HepG2 (cell line): Measurements from ENCODE around the gene LTBR. TPM values are rescaled to one million over a fixed set of nuclear protein-coding genes. Genes with fewer than 3 reads are reported as not detected.

ENCODE experiments used
- ARNT ChIP-seq: fragments of 450-650 bp; IDR thresholded peaks from 2 replicates; pipeline ENCODE4 v1.6.1; 2017
- BCLAF1 ChIP-seq: fragments of 450-650 bp; IDR thresholded peaks from 2 replicates; pipeline ENCODE4 v1.6.1; 2017; ENCODE audit warnings: mild to moderate bottlenecking
- CEBPB ChIP-seq: IDR thresholded peaks from 2 replicates; pipeline ENCODE4 v1.6.1; 2011; ENCODE audit warnings: low read depth, low read length, improper control_type of control experiment, borderline replicate concordance
- FOXO1 ChIP-seq: sonication (generic); formaldehyde crosslinking; IDR thresholded peaks from 2 replicates; pipeline ENCODE4 v1.4.0; 2020; ENCODE audit warnings: missing genetic modification reagents
- HNRNPL ChIP-seq: fragments of 200-400 bp; formaldehyde crosslinking; IDR thresholded peaks from 2 replicates; pipeline ENCODE4 v1.6.1; 2017; ENCODE audit warnings: mild to moderate bottlenecking, low read depth, low read length
- KAT8 ChIP-seq: IDR thresholded peaks from 2 replicates; pipeline ENCODE4 v1.6.1; 2016; ENCODE audit warnings: missing genetic modification reagents, missing compliant biosample characterization
- KDM2A ChIP-seq: sonication (generic); formaldehyde crosslinking; IDR thresholded peaks from 2 replicates; pipeline ENCODE4 v1.4.0; 2020; ENCODE audit warnings: low read depth, missing genetic modification reagents, borderline replicate concordance
- MTA3 ChIP-seq: sonication (generic); formaldehyde crosslinking; IDR thresholded peaks from 2 replicates; pipeline ENCODE4 v1.4.0; 2020; ENCODE audit warnings: missing genetic modification reagents
- MYC ChIP-seq: sonication (generic); formaldehyde crosslinking; IDR thresholded peaks from 2 replicates; pipeline ENCODE4 v1.9.0; 2021; ENCODE audit warnings: missing genetic modification reagents, borderline replicate concordance
- PAWR ChIP-seq: sonication (generic); formaldehyde crosslinking; IDR thresholded peaks from 2 replicates; pipeline ENCODE4 v1.4.0; 2020; ENCODE audit warnings: missing genetic modification reagents, mild to moderate bottlenecking, borderline replicate concordance
- PAX8 ChIP-seq: sonication (generic); formaldehyde crosslinking; IDR thresholded peaks from 2 replicates; pipeline ENCODE4 v1.8.0; 2022; ENCODE audit warnings: mild to moderate bottlenecking, missing genetic modification reagents, borderline replicate concordance
- SIX4 ChIP-seq: sonication (generic); formaldehyde crosslinking; IDR thresholded peaks from 2 replicates; pipeline ENCODE4 v1.4.0; 2020; ENCODE audit warnings: missing genetic modification reagents
- SKIL ChIP-seq: sonication (generic); formaldehyde crosslinking; IDR thresholded peaks from 2 replicates; pipeline ENCODE4 v1.8.0; 2022; ENCODE audit warnings: missing genetic modification reagents, mild to moderate bottlenecking, moderate library complexity, borderline replicate concordance
- SRSF9 ChIP-seq: fragments of 200-400 bp; formaldehyde crosslinking; IDR thresholded peaks from 2 replicates; pipeline ENCODE4 v1.6.1; 2018; ENCODE audit warnings: borderline replicate concordance, mild to moderate bottlenecking, low read depth, low read length; ENCODE audit not compliant: insufficient read depth, poor library complexity, severe bottlenecking
- TFAP4 ChIP-seq: sonication (generic); IDR thresholded peaks from 2 replicates; pipeline ENCODE4 v1.6.1; 2016; ENCODE audit warnings: low read depth, borderline replicate concordance
- ZNF296 ChIP-seq: sonication (generic); formaldehyde crosslinking; conservative IDR thresholded peaks from 2 replicates; pipeline ENCODE4 v1.5.0; 2020; ENCODE audit warnings: mild to moderate bottlenecking, missing genetic modification reagents
- ZNF329 ChIP-seq: sonication (generic); formaldehyde crosslinking; IDR thresholded peaks from 2 replicates; pipeline ENCODE4 v1.9.0; 2021; ENCODE audit warnings: low read depth, mild to moderate bottlenecking, missing genetic modification reagents
- ZSCAN21 ChIP-seq: sonication (generic); formaldehyde crosslinking; IDR thresholded peaks from 2 replicates; pipeline ENCODE4 v1.8.0; 2022; ENCODE audit warnings: mild to moderate bottlenecking, missing genetic modification reagents, moderate library complexity, borderline replicate concordance
- ZSCAN5A ChIP-seq: sonication (generic); formaldehyde crosslinking; IDR thresholded peaks from 2 replicates; pipeline ENCODE4 v1.8.0; 2022; ENCODE audit warnings: mild to moderate bottlenecking, missing genetic modification reagents, borderline replicate concordance
- polyA plus RNA-seq, 8 experiments: library from polyadenylated mRNA; depleted of rRNA in 3 of 8; stranded (reverse) in 7 of 8; unstranded in 1 of 8; fragments of >200 nt; fragmentation: Illumina TruSeq in 4 of 8; extraction: Trizol in 4 of 8; gene quantifications; 2 replicates each; pipeline versions ENCODE4 v1.2.1 to v1.2.3, GENCODE V29; 2011 to 2016; ENCODE audit warnings: low read depth in 4 of 8, missing spikeins in 1 of 8, mixed read lengths in 1 of 8; ENCODE audit not compliant: insufficient read depth in 1 of 8
- total RNA-seq, 5 experiments: library from RNA; depleted of rRNA; stranded (reverse); fragments of >200 nt; fragmentation: Illumina TruSeq; extraction: Trizol; gene quantifications; 2 replicates each; pipeline ENCODE4 v1.2.3, GENCODE V29; 2016; ENCODE audit warnings: low read depth in 1 of 5

LTBR gene
- total and polyA plus RNA-seq, 2 of the 13 experiments (the other 11 are each of a cell fraction or from before 2014, with no cell fraction given): 31.4 to 34.8 TPM

- TF ChIP-seq CEBPB (no peak), MTA3 (CRISPR knock-in tag) (no peak), PAX8 (CRISPR knock-in tag) (no peak), SRSF9 (no peak), TFAP4 (0 out of 2 replicates have a peak, but pooled peaks have one; percentile 41), KAT8 (CRISPR knock-in tag) (peak; percentile 50; the same call in 1 of the 2 replicates), ZSCAN5A (no peak), KDM2A (peak; percentile 77; the same call in 1 of the 2 replicates), ZNF329 (CRISPR knock-in tag) (no peak), PAWR (CRISPR knock-in tag) (no peak), ARNT (no peak), FOXO1 (CRISPR knock-in tag) (peak; percentile 63), ZNF296 (CRISPR knock-in tag) (no peak), SKIL (CRISPR knock-in tag) (no peak), MYC (peak; percentile 69), SIX4 (no peak), ZSCAN21 (CRISPR knock-in tag) (no peak), BCLAF1 (no peak), HNRNPL (peak; percentile 93)
These were observed 48.4 kb upstream of the LTBR start (continued) for GRCh38 chr12:6335451-6336078.
